Measurements from ENCODE around the gene ASAP2.
"Not testable (repeated sequence)": the region's sequence is repeated elsewhere in the genome, so short reads cannot be mapped to it uniquely, and the experiment has no call there.

The ASAP2 gene

DNA sequence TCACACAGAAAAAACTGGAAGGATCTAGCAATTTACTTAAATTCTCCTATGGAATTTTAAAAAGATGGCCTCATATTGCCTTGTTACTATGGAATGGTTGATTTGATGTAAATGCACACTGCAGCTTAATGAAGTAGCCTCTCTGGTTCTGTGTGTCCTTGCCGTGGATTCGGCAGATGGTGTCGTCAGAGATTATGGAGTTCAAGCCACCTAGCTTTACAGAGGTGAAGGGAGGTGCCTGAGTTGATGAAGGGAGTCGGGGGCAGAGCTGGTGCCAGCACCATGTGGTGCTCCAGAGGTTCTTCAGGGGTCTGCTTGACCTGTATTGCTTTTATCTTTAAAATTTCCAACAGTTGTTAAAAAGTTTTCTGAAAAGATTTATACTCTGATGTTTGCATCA is 48.8 kb downstream of the ASAP2 start:
- Mint-ChIP-seq H3K27me3 (peaks cover 9% of the 10 kb centered on the region), H3K4me3 (no peak overlapping the region), H3K36me3 (no peaks in the 10 kb centered on the region), H3K27ac (no peak overlapping the region), H3K4me1 (no peaks in the 10 kb centered on the region), H3K9me3 (no peaks in the 10 kb centered on the region)
- CTCF ChIA-PET, result interaction anchor here (0.6 kb wide), 1 partner anchor 76 kb away, joined by 3 read pairs; no protein-coding TSS in a partner anchor
- DNase-seq, result no peak

DNA sequence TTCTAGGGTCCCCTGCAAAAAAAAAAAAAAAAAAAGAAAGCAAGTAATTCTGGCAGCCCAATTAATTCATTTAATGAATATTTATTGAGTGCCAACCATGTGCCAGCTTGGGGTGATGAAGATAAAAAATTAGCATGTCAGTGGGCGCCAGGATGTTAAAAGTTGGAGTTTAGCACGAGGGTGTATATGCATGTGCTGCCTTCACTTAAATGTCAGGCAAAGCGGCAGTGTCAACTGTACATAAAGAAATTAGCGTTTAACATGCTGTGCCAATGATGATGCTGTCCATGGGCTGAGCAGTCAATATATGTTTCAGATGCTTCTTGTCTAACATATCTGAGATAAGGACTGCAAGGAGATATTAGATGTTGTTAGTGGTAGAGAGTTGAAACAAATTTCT is 49.5 kb downstream of the ASAP2 start:
- no peak overlapping the region for H3K4me3 Mint-ChIP-seq
- no peak for DNase-seq
- CTCF ChIA-PET, result no interaction called here

GRCh38 chr2:9256570-9257043 is 50.0 kb downstream of the ASAP2 start:
- Mint-ChIP-seq H3K4me1 (no peaks in the 10 kb centered on the region), H3K27me3 (peaks cover 14% of the 10 kb centered on the region), H3K4me3 (no peak overlapping the region), H3K27ac (no peak overlapping the region), H3K36me3 (no peaks in the 10 kb centered on the region), H3K9me3 (no peaks in the 10 kb centered on the region)
- DNase-seq, result no peak
- CTCF ChIA-PET, result no interaction called here

More for the DNA sequence above, 49.5 kb downstream of the ASAP2 start:
- peaks cover 16% of the 10 kb centered on the region for H3K27me3 Mint-ChIP-seq
- no peaks in the 10 kb centered on the region for H3K9me3 Mint-ChIP-seq
- no peak overlapping the region for H3K27ac Mint-ChIP-seq
- no peaks in the 10 kb centered on the region for H3K36me3 Mint-ChIP-seq
- H3K4me1 Mint-ChIP-seq, result no peaks in the 10 kb centered on the region

GRCh38 chr2:9258501-9258900 is 51.9 kb downstream of the ASAP2 start:
- Mint-ChIP-seq H3K27me3 (peaks cover 21% of the 10 kb centered on the region), H3K27ac (no peak overlapping the region), H3K4me3 (no peak overlapping the region), H3K9me3 (no peaks in the 10 kb centered on the region), H3K4me1 (no peaks in the 10 kb centered on the region), H3K36me3 (no peaks in the 10 kb centered on the region)
- no peak for DNase-seq
- CTCF ChIA-PET, result interaction anchor here (1.0 kb wide), 1 partner anchor 23 kb away, joined by 3 read pairs; no protein-coding TSS in a partner anchor

- no peak overlapping the region for H3K27ac Mint-ChIP-seq
- H3K4me1 Mint-ChIP-seq, result no peaks in the 10 kb centered on the region
- DNase-seq, result no peak
- H3K36me3 Mint-ChIP-seq, result no peaks in the 10 kb centered on the region
- CTCF ChIA-PET, result no interaction called here
- H3K27me3 Mint-ChIP-seq, result peaks cover 24% of the 10 kb centered on the region
- no peaks in the 10 kb centered on the region for H3K9me3 Mint-ChIP-seq
- H3K4me3 Mint-ChIP-seq, result no peak overlapping the region
Measured at GRCh38 chr2:9258953-9259399, 52.4 kb downstream of the ASAP2 start.

DNA sequence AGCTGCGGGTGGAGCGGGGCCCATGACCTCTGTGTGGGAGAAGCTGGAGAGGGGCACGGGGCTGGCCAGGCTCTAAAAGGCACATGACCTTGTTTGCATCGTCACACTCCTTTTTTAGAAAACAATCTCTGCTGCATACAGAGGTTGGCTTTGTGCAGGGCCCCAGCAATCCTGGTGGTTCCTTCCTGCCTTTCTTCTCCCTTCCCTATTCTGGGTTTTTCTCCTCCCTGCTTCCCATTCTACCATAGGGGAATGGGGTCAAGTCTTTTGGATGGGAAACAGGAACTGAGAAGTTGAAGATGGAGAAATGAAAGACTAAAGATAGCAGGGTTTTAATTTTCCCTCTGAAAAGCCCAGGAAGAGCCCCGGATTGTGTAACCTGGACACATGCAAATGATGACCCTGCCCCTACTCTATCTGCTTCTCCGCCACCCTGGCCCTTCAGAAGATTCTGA is 53.9 kb downstream of the ASAP2 start:
- Mint-ChIP-seq H3K4me1 (no peaks in the 10 kb centered on the region), H3K27ac (no peak overlapping the region), H3K4me3 (no peak overlapping the region), H3K9me3 (no peaks in the 10 kb centered on the region), H3K27me3 (peaks cover 24% of the 10 kb centered on the region), H3K36me3 (no peaks in the 10 kb centered on the region)
- CTCF ChIA-PET, result no interaction called here
- DNase-seq, result no peak

DNA sequence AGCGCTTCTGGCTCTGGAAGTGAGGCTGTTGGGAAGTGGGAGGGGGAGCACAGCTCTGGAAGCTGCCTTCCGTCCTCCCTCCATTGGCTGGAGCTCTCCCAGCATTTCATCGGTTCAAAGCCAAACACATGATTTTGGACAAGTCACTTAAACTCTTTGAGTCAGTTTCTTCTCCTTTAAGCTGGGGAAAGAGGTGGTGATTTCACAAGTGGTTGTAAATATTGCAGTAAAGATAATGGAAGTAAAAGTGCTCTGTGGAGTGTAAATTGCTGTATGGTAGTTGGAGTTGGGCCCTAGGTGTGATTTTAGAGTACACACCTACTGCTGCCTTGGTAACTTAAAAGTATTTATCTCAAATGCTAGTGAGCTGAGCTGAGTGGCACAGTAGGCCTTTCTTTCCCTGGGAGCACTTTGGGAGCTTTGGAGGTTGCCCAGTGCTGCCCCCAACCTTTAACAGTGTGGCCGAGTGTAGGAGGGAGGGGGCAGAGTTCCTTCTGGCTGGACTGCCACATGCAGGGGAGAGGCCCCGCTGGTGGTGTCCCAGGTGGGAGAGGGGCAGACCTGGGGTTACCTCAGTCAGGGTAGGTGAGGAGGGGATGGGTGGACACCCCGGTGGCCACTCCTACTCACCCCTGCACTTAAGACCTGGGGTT is 54.7 kb downstream of the ASAP2 start:
- peaks cover 26% of the 10 kb centered on the region for H3K27me3 Mint-ChIP-seq
- H3K27ac Mint-ChIP-seq, result no peak overlapping the region
- no peak for DNase-seq
- no peaks in the 10 kb centered on the region for H3K36me3 Mint-ChIP-seq
- H3K4me3 Mint-ChIP-seq, result no peak overlapping the region
- H3K9me3 Mint-ChIP-seq, result no peaks in the 10 kb centered on the region
- no peaks in the 10 kb centered on the region for H3K4me1 Mint-ChIP-seq
- CTCF ChIA-PET, result no interaction called here

GRCh38 chr2:9262671-9263171 is 56.1 kb downstream of the ASAP2 start:
- Mint-ChIP-seq H3K27ac (no peak overlapping the region), H3K4me3 (no peak overlapping the region), H3K9me3 (no peaks in the 10 kb centered on the region), H3K36me3 (no peaks in the 10 kb centered on the region), H3K4me1 (no peaks in the 10 kb centered on the region), H3K27me3 (peaks cover 23% of the 10 kb centered on the region)
- no peak for DNase-seq
- CTCF ChIA-PET, result no interaction called here

DNA sequence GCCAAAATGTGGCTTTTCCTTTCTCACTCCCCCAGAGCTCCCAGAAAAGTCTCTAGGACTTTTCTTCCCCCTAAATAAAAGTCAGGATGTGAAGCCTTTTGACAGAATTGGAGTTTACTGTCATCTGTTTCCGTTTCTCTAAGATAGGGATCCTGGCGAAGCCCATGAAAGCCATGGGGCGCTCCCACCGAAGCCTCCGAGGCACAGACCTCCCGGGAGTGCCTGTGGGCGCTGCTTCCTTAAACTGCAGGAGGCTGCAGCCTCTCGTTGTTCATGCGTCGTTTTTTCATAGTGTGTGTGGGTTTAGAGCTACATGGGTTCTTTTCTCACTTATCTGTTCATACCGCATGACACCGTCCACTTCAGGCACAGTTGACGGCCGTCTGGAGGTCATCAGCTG is 56.8 kb downstream of the ASAP2 start:
- no peaks in the 10 kb centered on the region for H3K4me1 Mint-ChIP-seq

GRCh38 chr2:9264301-9264700 is 57.7 kb downstream of the ASAP2 start:
- DNase-seq, result no peak
- Mint-ChIP-seq H3K27ac (no peak overlapping the region), H3K4me1 (no peaks in the 10 kb centered on the region), H3K36me3 (no peaks in the 10 kb centered on the region), H3K4me3 (no peak overlapping the region), H3K9me3 (no peaks in the 10 kb centered on the region), H3K27me3 (peaks cover 23% of the 10 kb centered on the region)
- CTCF ChIA-PET, result no interaction called here

More for the DNA sequence above, 56.8 kb downstream of the ASAP2 start:
- Mint-ChIP-seq H3K27ac (no peak overlapping the region), H3K27me3 (peaks cover 23% of the 10 kb centered on the region), H3K9me3 (no peaks in the 10 kb centered on the region), H3K4me3 (no peak overlapping the region), H3K36me3 (no peaks in the 10 kb centered on the region)
- CTCF ChIA-PET, result no interaction called here
- no peak for DNase-seq

- H3K4me3 Mint-ChIP-seq, result no peak overlapping the region
- H3K9me3 Mint-ChIP-seq, result no peaks in the 10 kb centered on the region
- no peak overlapping the region for H3K27ac Mint-ChIP-seq
- peaks cover 17% of the 10 kb centered on the region for H3K27me3 Mint-ChIP-seq
- H3K4me1 Mint-ChIP-seq, result no peaks in the 10 kb centered on the region
- CTCF ChIA-PET, result no interaction called here
- no peaks in the 10 kb centered on the region for H3K36me3 Mint-ChIP-seq
- no peak for DNase-seq
Measured at GRCh38 chr2:9266711-9267110, 60.1 kb downstream of the ASAP2 start.

DNA sequence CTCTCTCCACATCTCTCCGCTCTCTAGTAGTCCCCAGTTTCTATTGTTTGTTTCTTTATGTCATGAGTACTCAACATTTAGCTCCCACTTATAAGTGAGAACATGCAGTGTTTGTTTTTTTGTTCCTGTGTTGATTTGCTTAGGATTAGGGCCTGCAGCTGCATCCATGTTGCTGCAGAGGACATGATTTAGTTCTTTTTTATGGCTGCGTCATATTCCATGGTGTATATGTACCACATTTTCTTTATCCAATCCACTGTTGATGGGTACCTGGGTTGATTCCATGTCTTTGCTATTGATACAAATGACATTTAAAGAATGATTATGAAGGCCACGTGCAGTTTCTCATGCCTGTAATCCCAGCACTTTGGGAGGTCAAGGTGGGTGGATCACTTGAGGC is 60.7 kb downstream of the ASAP2 start:
- H3K27ac Mint-ChIP-seq, H3K4me3 Mint-ChIP-seq, H3K36me3 Mint-ChIP-seq, DNase-seq, H3K4me1 Mint-ChIP-seq, H3K9me3 Mint-ChIP-seq, CTCF ChIA-PET: not testable (repeated sequence)
- peaks cover 17% of the 10 kb centered on the region for H3K27me3 Mint-ChIP-seq

- no peaks in the 10 kb centered on the region for H3K36me3 Mint-ChIP-seq
- DNase-seq, result no peak
- H3K4me1 Mint-ChIP-seq, result no peaks in the 10 kb centered on the region
- CTCF ChIA-PET, result no interaction called here
- H3K27me3 Mint-ChIP-seq, result peaks cover 16% of the 10 kb centered on the region
- no peak overlapping the region for H3K27ac Mint-ChIP-seq
- no peak overlapping the region for H3K4me3 Mint-ChIP-seq
- no peaks in the 10 kb centered on the region for H3K9me3 Mint-ChIP-seq
Measured at GRCh38 chr2:9268301-9269080, 61.9 kb downstream of the ASAP2 start.

GRCh38 chr2:9269295-9269694 is 62.7 kb downstream of the ASAP2 start:
- CTCF ChIA-PET, result no interaction called here
- no peak overlapping the region for H3K4me3 Mint-ChIP-seq

More at GRCh38 chr2:9269295-9269694, 62.7 kb downstream of the ASAP2 start:
- Mint-ChIP-seq H3K9me3 (no peaks in the 10 kb centered on the region), H3K36me3 (no peaks in the 10 kb centered on the region), H3K4me1 (no peaks in the 10 kb centered on the region), H3K27ac (no peak overlapping the region), H3K27me3 (peaks cover 14% of the 10 kb centered on the region)
- DNase-seq, result no peak

All from activated naive CD4-positive, alpha-beta T cell treated with anti-CD3 and anti-CD28 coated beads, Interleukin-2, amount 10 ng/mL, durations not matched to agents 7 days and 5 days (primary cell).